Ovary (tissue), 9 donors: ENCODE measurements around the gene THPO. TPM values are rescaled to one million over a fixed set of nuclear protein-coding genes. Genes with fewer than 3 reads are reported as not detected.

ENCODE experiments used
- DNase-seq, 5 donors: peaks; one replicate each; pipeline ENCODE4 v3.0.0-alpha.2; 2019 to 2020
- H3K27ac ChIP-seq, 2 donors: fragments of 200-600 bp; one replicate each; pipeline versions ENCODE4 v1.5.1 to v1.8.0; 2019 to 2022
- H3K27me3 ChIP-seq: fragments of 200-600 bp; one replicate; pipeline ENCODE4 v1.8.0; 2022
- H3K36me3 ChIP-seq: fragments of 200-600 bp; sonication (generic); one replicate; pipeline ENCODE4 v1.5.1; 2019
- H3K4me1 ChIP-seq: one replicate; pipeline ENCODE4 v1.8.1; 2013; ENCODE audit warnings: mild to moderate bottlenecking, moderate library complexity; ENCODE audit not compliant: insufficient read depth
- H3K4me3 ChIP-seq: fragments of 200-600 bp; sonication (generic); one replicate; pipeline ENCODE4 v1.5.1; 2017
- H3K9me3 ChIP-seq, 2 donors: fragments of 200-600 bp in 1 of 2; sonication (generic) in 1 of 2; one replicate each; pipeline versions ENCODE4 v1.5.1 to v1.8.1; 2013 to 2019; ENCODE audit warnings: mild to moderate bottlenecking in 1 of 2, moderate library complexity in 1 of 2
- EP300 ChIP-seq: sonication (generic); formaldehyde crosslinking; IDR thresholded peaks from one replicate; pipeline ENCODE4 v1.6.1; 2017; ENCODE audit warnings: antibody characterized with exemption
- POLR2A ChIP-seq: fragments of 450-650 bp; IDR thresholded peaks from one replicate; pipeline ENCODE4 v1.6.1; 2017; ENCODE audit warnings: antibody characterized with exemption, mild to moderate bottlenecking, moderate library complexity
- WGBS, 3 donors: extraction: QIAGEN DNeasy Blood & Tissue Kit in 1 of 3; methylation state at CpG; one replicate each; pipeline versions ENCODE4 v1.1.5 to v1.1.7; 2013 to 2017; 5-methylcytosine and 5-hydroxymethylcytosine counted together
- intact Hi-C, 4 donors: fragments of 100-400 bp; cut with DNase I; formaldehyde crosslinking; loops; one replicate each; pipeline versions ENCODE4 v1.11.0 to v1.15.1; 2022 to 2023
- polyA plus RNA-seq, 2 donors: library from polyadenylated mRNA; stranded (reverse); fragments of 200-250 nt in 1 of 2; fragments of 350-450 nt in 1 of 2; fragmentation: Illumina TruSeq in 1 of 2; extraction: RNeasy Lipid Tissue Mini Kit (QIAGEN cat#74804) in 1 of 2; gene quantifications; one replicate each; pipeline ENCODE4 v1.2.3, GENCODE V29; 2013 to 2014
- total RNA-seq, 7 donors: library from RNA; depleted of rRNA in 2 of 7; stranded (reverse); fragments of >200 nt in 2 of 7; fragmentation: NEBNext Ultra II Directional in 3 of 7; extraction: Animal tissue kit (Norgen Biotek cat#: 25700) in 3 of 7; gene quantifications; one replicate each; pipeline versions ENCODE4 v1.1.0 to v1.2.4, GENCODE V29; 2016 to 2023
- TF ChIP-seq, protein P1 (sequence below), 3 donors: fragments of 450-650 bp in 2 of 3; fragments of 200-600 bp in 1 of 3; IDR thresholded peaks; one replicate each; pipeline versions ENCODE4 v1.5.1 to v1.8.0; 2016 to 2022; ENCODE audit warnings: antibody characterized with exemption in 3 of 3, mild to moderate bottlenecking in 1 of 3
- donor health status: DM: no; HTN: no; CAD: no; lungs with moderate emphysema.
- donor health status: DM: no; HTN: no; CAD: no.
- donor health status: Bipolar disorder and iron deficiency.
- donor health status: DM: yes; HTN: yes; CAD: no.
- donor health status: DM: no; HTN: no; CAD: no.
- donor health status: DM: yes; HTN: yes; CAD: no.

Gene THPO
- total and polyA plus RNA-seq, 9 donors: 0.34 to 2.0 (median 1.2) TPM

DNA sequence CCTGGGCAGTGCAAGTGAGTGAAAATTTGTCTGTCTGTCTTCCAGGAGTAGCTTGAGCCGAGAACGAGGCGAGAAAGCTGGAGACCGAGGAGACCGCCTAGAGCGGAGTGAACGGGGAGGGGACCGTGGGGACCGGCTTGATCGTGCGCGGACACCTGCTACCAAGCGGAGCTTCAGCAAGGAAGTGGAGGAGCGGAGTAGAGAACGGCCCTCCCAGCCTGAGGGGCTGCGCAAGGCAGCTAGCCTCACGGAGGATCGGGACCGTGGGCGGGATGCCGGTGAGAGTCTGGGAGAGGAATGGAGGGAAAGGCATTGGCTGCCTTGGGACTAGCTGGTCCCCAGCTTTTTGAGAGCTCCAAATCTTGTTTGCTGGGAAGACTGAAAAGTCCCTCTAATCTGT is 50.8 kb downstream of the THPO start:
- intact Hi-C loops: loop anchor here in 1 of 4 donors (10.0 kb wide), 1 partner anchor 142 kb away; the partner anchor contains the start of gene ABCF3
- H3K27ac ChIP-seq: no peak overlapping the region
- no peak for DNase-seq

DNA sequence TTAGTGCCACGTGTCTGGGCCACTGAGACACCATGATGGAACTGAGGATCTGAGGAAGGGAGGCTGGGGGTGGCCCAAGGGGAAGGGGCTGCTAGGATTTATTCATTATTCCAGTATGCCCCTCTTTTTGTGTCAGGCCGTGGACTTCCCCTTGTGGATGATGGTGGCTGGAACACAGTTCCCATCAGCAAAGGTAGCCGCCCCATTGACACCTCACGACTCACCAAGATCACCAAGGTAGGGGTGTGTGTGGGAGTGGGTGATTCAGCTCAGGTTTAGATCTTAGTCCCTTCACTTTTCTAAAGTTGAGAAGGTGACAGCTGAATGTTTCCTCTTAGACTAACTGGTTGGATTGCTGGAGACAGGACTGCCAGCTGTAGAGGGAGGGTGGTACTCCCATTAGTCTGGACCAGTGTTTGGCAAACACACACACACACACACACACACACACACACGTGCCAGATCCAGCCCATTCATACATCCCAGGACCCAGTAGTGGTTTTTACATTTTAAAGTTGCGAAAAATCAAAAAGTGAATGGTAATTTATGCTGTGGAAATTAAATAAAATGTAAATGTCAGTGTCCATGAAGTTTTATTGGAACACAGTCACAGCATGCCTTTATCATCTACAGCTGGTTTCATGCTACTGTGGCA is 52.2 kb downstream of the THPO start:
- H3K4me3 ChIP-seq: no peak overlapping the region
- intact Hi-C loops: loop anchor here in 1 of 4 donors (10.0 kb wide), 1 partner anchor 141 kb away; the partner anchor contains the start of gene ABCF3
- H3K36me3 ChIP-seq: peaks cover 3% of the 10 kb centered on the region
- DNase-seq: no peak
- no peaks in the 10 kb centered on the region for H3K27me3 ChIP-seq
- no peaks in the 10 kb centered on the region for H3K9me3 ChIP-seq
- H3K27ac ChIP-seq: no peak overlapping the region
- H3K4me1 ChIP-seq: peaks cover 2% of the 10 kb centered on the region
- no peak for TF ChIP-seq EP300
- no peak for TF ChIP-seq POLR2A
- TF ChIP-seq, protein P1, sequence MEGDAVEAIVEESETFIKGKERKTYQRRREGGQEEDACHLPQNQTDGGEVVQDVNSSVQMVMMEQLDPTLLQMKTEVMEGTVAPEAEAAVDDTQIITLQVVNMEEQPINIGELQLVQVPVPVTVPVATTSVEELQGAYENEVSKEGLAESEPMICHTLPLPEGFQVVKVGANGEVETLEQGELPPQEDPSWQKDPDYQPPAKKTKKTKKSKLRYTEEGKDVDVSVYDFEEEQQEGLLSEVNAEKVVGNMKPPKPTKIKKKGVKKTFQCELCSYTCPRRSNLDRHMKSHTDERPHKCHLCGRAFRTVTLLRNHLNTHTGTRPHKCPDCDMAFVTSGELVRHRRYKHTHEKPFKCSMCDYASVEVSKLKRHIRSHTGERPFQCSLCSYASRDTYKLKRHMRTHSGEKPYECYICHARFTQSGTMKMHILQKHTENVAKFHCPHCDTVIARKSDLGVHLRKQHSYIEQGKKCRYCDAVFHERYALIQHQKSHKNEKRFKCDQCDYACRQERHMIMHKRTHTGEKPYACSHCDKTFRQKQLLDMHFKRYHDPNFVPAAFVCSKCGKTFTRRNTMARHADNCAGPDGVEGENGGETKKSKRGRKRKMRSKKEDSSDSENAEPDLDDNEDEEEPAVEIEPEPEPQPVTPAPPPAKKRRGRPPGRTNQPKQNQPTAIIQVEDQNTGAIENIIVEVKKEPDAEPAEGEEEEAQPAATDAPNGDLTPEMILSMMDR (IDR thresholded peaks at IDR 0.05): no peak
- WGBS, 3 donors: 61 to 74% (median 71%) methylated on average over 6 of the region's 6 CpGs

More for the DNA sequence above, 50.8 kb downstream of the THPO start:
- Histone ChIP-seq H3K9me3 (no peaks in the 10 kb centered on the region), H3K4me1 (no peaks in the 10 kb centered on the region), H3K4me3 (no peak overlapping the region), H3K36me3 (no peaks in the 10 kb centered on the region), H3K27me3 (no peaks in the 10 kb centered on the region)
- 90 to 93% (median 91%) methylated on average over 21 of the region's 21 CpGs for WGBS, 3 donors
- TF ChIP-seq, protein P1 (IDR thresholded peaks at IDR 0.05): no peak
- TF ChIP-seq POLR2A (no peak), EP300 (no peak)

DNA sequence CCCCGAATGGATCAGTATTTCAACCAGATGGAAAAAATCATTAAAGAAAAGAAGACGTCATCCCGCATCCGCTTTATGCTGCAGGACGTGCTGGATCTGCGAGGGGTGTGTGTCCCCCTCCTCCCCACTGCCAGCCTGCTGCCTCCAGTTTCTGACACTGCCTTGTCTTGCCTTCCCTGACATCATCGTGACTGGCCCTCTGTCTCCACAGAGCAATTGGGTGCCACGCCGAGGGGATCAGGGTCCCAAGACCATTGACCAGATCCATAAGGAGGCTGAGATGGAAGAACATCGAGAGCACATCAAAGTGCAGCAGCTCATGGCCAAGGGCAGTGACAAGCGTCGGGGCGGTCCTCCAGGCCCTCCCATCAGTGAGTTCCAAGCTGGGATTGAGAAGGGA is 52.7 kb downstream of the THPO start:
- intact Hi-C loops: loop anchor here in 1 of 4 donors (10.0 kb wide), 1 partner anchor 140 kb away; the partner anchor contains the start of gene ABCF3
- DNase-seq: no peak
- H3K4me1 ChIP-seq: peaks cover 2% of the 10 kb centered on the region
- H3K27me3 ChIP-seq: no peaks in the 10 kb centered on the region
- WGBS, 3 donors: 85 to 89% (median 87%) methylated on average over 13 of the region's 13 CpGs
- peaks cover 3% of the 10 kb centered on the region for H3K36me3 ChIP-seq
- no peak for TF ChIP-seq EP300
- TF ChIP-seq, protein P1 (IDR thresholded peaks at IDR 0.05): no peak
- no peak for TF ChIP-seq POLR2A
- no peak overlapping the region for H3K27ac ChIP-seq
- no peak overlapping the region for H3K4me3 ChIP-seq
- no peaks in the 10 kb centered on the region for H3K9me3 ChIP-seq

DNA sequence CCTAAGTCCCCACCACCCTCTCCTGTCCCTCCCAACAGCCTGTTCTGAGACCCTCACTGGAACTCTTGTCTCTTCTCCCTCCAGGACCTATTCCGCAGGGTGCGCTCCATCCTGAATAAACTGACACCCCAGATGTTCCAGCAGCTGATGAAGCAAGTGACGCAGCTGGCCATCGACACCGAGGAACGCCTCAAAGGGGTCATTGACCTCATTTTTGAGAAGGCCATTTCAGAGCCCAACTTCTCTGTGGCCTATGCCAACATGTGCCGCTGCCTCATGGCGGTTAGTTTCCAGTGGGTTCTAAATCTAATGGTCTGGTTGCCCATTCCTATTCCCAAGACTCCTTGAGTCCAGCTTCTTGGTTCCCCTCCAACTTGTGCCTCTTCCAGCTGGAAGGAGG is 54.3 kb downstream of the THPO start:
- TF ChIP-seq EP300 (no peak), POLR2A (no peak)
- TF ChIP-seq, protein P1 (IDR thresholded peaks at IDR 0.05): no peak
- H3K9me3 ChIP-seq: no peaks in the 10 kb centered on the region
- 69 to 80% (median 71%) methylated on average over 8 of the region's 8 CpGs for WGBS, 3 donors
- no peak overlapping the region for H3K4me3 ChIP-seq
- H3K36me3 ChIP-seq: peaks cover 3% of the 10 kb centered on the region
- no peaks in the 10 kb centered on the region for H3K27me3 ChIP-seq
- no peak overlapping the region for H3K27ac ChIP-seq
- DNase-seq: no peak
- intact Hi-C loops: loop anchor here in 1 of 4 donors (10.0 kb wide), 1 partner anchor 139 kb away; the partner anchor contains the start of gene ABCF3
- peaks cover 11% of the 10 kb centered on the region for H3K4me1 ChIP-seq
